HepG2 (cell line): ENCODE measurements around the gene P3H3. TPM values are rescaled to one million over a fixed set of nuclear protein-coding genes. Genes with fewer than 3 reads are reported as not detected.

ENCODE experiments used
- ASH2L ChIP-seq: fragments of 300-600, 200-600 bp; sonication (generic); IDR thresholded peaks from 2 replicates; pipeline ENCODE4 v1.7.0; 2017; ENCODE audit warnings: low read depth, mild to moderate bottlenecking, moderate library complexity, mixed read lengths, low read length; ENCODE audit not compliant: insufficient read length
- CC2D1A ChIP-seq: sonication (generic); formaldehyde crosslinking; IDR thresholded peaks from 2 replicates; pipeline ENCODE4 v1.8.1; 2023; ENCODE audit warnings: mild to moderate bottlenecking, missing genetic modification reagents
- FOSL2 ChIP-seq: sonication (generic); formaldehyde crosslinking; IDR thresholded peaks from 2 replicates; pipeline ENCODE4 v1.4.0; 2020; ENCODE audit warnings: missing genetic modification reagents
- KAT8 ChIP-seq: IDR thresholded peaks from 2 replicates; pipeline ENCODE4 v1.6.1; 2016; ENCODE audit warnings: missing genetic modification reagents, missing compliant biosample characterization
- MAX ChIP-seq: IDR thresholded peaks from 2 replicates; pipeline ENCODE4 v1.6.1; 2012; ENCODE audit warnings: inconsistent platforms
- PRDM4 ChIP-seq: sonication (generic); formaldehyde crosslinking; IDR thresholded peaks from 2 replicates; pipeline ENCODE4 v1.9.0; 2021; ENCODE audit warnings: missing genetic modification reagents, borderline replicate concordance
- SP4 ChIP-seq: sonication (generic); formaldehyde crosslinking; IDR thresholded peaks from 2 replicates; pipeline ENCODE4 v1.8.1; 2023; ENCODE audit warnings: mild to moderate bottlenecking, missing genetic modification reagents
- TP53 ChIP-seq: sonication (generic); formaldehyde crosslinking; conservative IDR thresholded peaks from 2 replicates; pipeline ENCODE4 v1.4.0; 2020; ENCODE audit warnings: missing genetic modification reagents
- TSC22D2 ChIP-seq: sonication (generic); formaldehyde crosslinking; IDR thresholded peaks from 2 replicates; pipeline ENCODE4 v1.5.1; 2020; ENCODE audit warnings: missing genetic modification reagents, mild to moderate bottlenecking, borderline replicate concordance
- USF2 ChIP-seq, 2 experiments: sonication (generic) in 1 of 2; formaldehyde crosslinking in 1 of 2; IDR thresholded peaks; 2 replicates each; pipeline versions ENCODE4 v1.5.1 to v1.6.1; 2011 to 2020; ENCODE audit warnings: borderline replicate concordance in 1 of 2, low read depth in 1 of 2, low read length in 1 of 2, mild to moderate bottlenecking in 1 of 2, missing genetic modification reagents in 1 of 2, moderate library complexity in 1 of 2
- ZNF143 ChIP-seq: sonication (generic); formaldehyde crosslinking; IDR thresholded peaks from 2 replicates; pipeline ENCODE4 v1.4.0; 2020; ENCODE audit warnings: missing genetic modification reagents
- ZNF260 ChIP-seq: sonication (generic); formaldehyde crosslinking; IDR thresholded peaks from 2 replicates; pipeline ENCODE4 v1.4.0; 2020; ENCODE audit warnings: missing genetic modification reagents, low read depth, mild to moderate bottlenecking, borderline replicate concordance
- ZNF382 ChIP-seq: sonication (generic); formaldehyde crosslinking; IDR thresholded peaks from 2 replicates; pipeline ENCODE4 v1.5.0; 2020; ENCODE audit warnings: missing genetic modification reagents, mild to moderate bottlenecking, borderline replicate concordance
- ZNF460 ChIP-seq: sonication (generic); formaldehyde crosslinking; IDR thresholded peaks from 2 replicates; pipeline ENCODE4 v1.5.1; 2020; ENCODE audit warnings: missing genetic modification reagents, mild to moderate bottlenecking, borderline replicate concordance
- ZNF546 ChIP-seq: sonication (generic); formaldehyde crosslinking; conservative IDR thresholded peaks from 2 replicates; pipeline ENCODE4 v1.8.1; 2023; ENCODE audit warnings: mild to moderate bottlenecking, missing genetic modification reagents
- ZNF605 ChIP-seq: sonication (generic); formaldehyde crosslinking; IDR thresholded peaks from 2 replicates; pipeline ENCODE4 v1.8.0; 2022; ENCODE audit warnings: mild to moderate bottlenecking, missing genetic modification reagents
- ZNF878 ChIP-seq: sonication (generic); formaldehyde crosslinking; IDR thresholded peaks from 2 replicates; pipeline ENCODE4 v1.8.1; 2023; ENCODE audit warnings: mild to moderate bottlenecking, missing genetic modification reagents, moderate library complexity
- polyA plus RNA-seq, 8 experiments: library from polyadenylated mRNA; depleted of rRNA in 3 of 8; stranded (reverse) in 7 of 8; unstranded in 1 of 8; fragments of >200 nt; fragmentation: Illumina TruSeq in 4 of 8; extraction: Trizol in 4 of 8; gene quantifications; 2 replicates each; pipeline versions ENCODE4 v1.2.1 to v1.2.3, GENCODE V29; 2011 to 2016; ENCODE audit warnings: low read depth in 4 of 8, missing spikeins in 1 of 8, mixed read lengths in 1 of 8; ENCODE audit not compliant: insufficient read depth in 1 of 8
- total RNA-seq, 5 experiments: library from RNA; depleted of rRNA; stranded (reverse); fragments of >200 nt; fragmentation: Illumina TruSeq; extraction: Trizol; gene quantifications; 2 replicates each; pipeline ENCODE4 v1.2.3, GENCODE V29; 2016; ENCODE audit warnings: low read depth in 1 of 5
- TF ChIP-seq, protein P1 (sequence below): sonication (generic); formaldehyde crosslinking; IDR thresholded peaks from 2 replicates; pipeline ENCODE4 v1.8.1; 2023; ENCODE audit warnings: mild to moderate bottlenecking, missing genetic modification reagents, borderline replicate concordance
- TF ChIP-seq, protein P2 (sequence below): sonication (generic); formaldehyde crosslinking; IDR thresholded peaks from 2 replicates; pipeline ENCODE4 v1.8.0; 2022; ENCODE audit warnings: mild to moderate bottlenecking, missing genetic modification reagents, borderline replicate concordance

Gene P3H3
- total and polyA plus RNA-seq, 2 of the 13 experiments (the other 11 are each of a cell fraction or from before 2014, with no cell fraction given), result 20.1 to 20.5 TPM

DNA sequence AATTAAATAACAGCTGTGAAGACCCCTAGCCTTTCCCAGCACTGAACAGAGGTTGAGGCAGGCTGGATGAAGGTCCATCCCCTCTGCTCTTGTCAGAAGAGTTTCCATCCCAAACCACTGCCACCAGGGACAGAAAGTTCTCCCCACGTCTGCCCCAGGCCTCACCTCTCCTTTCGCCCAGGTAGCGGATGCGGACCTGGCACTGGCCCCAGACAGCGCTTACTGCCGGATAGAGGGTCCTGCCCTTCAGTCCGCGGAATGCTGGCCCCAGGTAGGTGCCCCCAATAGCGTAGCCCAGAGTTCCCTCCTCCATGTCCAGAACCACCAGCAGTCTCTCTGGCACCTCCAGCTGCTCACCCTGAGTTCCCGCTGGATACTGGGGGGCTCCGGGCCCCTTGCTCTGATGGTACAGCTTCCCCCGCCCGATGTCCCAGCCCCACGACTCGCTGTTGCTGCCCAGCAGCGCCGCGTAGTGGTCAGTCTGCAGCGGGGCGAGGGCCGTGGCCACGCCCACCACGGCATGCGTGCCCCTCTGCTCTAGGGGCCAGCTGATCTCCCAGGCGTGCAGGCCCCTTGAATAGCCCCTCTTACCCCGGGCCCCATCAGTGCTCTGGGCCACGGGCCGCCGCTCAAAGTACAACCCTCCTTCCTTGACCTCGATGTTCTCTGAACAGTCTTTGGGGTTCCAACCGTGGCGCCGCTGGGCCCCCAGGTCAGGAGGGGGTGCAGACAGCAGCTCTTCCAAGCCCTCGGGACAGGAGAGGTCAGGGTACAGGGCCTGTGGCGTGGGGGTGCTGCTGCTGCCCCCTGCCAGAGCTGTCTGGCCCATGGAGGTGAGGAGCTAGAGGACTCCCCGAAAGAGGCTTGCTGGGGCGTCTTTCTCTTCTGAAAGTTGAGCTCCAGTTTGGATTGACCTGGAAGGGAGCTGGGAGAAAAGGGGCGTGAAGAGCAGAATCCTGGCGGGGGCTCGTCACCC, 44.2 kb downstream of the P3H3 start (continued):
- TF ChIP-seq USF2 (IDR thresholded peaks at IDR 0.05; ENCODE audit: low read depth, low read length) (no peak), USF2 (CRISPR knock-in tag; IDR thresholded peaks at IDR 0.05; ENCODE audit: borderline replicate concordance) (peak; percentile 63; the same call in 1 of the 2 replicates), ZNF382 (CRISPR knock-in tag) (no peak), ZNF460 (CRISPR knock-in tag) (peak; percentile 48; the same call in 1 of the 2 replicates), SP4 (peak; percentile 91; the same call in 1 of the 2 replicates), CC2D1A (CRISPR knock-in tag) (no peak), ZNF260 (CRISPR knock-in tag) (no peak), ZNF878 (no peak), TP53 (CRISPR knock-in tag) (peak; percentile 47; the same call in 1 of the 2 replicates), ZNF143 (CRISPR knock-in tag) (no peak), FOSL2 (CRISPR knock-in tag) (peak; percentile 60), KAT8 (CRISPR knock-in tag) (0 out of 2 replicates have a peak, but pooled peaks have one; percentile 44), PRDM4 (CRISPR knock-in tag) (no peak), MAX (peak; percentile 89), ZNF605 (CRISPR knock-in tag) (no peak; the same call in 1 of the 2 replicates), ZNF546 (CRISPR knock-in tag) (no peak), TSC22D2 (CRISPR knock-in tag) (0 out of 2 replicates have a peak, but pooled peaks have one; percentile 39), ASH2L (no peak)
- TF ChIP-seq, protein P1, sequence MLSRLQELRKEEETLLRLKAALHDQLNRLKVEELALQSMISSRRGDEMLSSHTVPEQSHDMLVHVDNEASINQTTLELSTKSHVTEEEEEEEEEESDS, result no peak
- TF ChIP-seq, protein P2, sequence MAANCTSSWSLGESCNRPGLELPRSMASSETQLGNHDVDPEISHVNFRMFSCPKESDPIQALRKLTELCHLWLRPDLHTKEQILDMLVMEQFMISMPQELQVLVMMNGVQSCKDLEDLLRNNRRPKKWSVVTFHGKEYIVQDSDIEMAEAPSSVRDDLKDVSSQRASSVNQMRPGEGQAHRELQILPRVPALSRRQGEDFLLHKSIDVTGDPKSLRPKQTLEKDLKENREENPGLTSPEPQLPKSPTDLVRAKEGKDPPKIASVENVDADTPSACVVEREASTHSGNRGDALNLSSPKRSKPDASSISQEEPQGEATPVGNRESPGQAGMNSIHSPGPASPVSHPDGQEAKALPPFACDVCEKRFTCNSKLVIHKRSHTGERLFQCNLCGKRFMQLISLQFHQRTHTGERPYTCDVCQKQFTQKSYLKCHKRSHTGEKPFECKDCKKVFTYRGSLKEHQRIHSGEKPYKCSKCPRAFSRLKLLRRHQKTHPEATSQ (CRISPR knock-in tag), result no peak
